Measurements from ENCODE around the gene NPHP4. TPM values are rescaled to one million over a fixed set of nuclear protein-coding genes. Genes with fewer than 3 reads are reported as not detected.
A peak's percentile ranks its signal among the peaks of the same experiment; 100 is the strongest.

The NPHP4 gene
- total and polyA plus RNA-seq, 5 donors, result 2.8 to 6.0 (median 5.1) TPM

GRCh38 chr1:5861871-5862825, 130.1 kb downstream of the NPHP4 start:
- intact Hi-C loops (cut with DNase I), result no loop called here
- WGBS, result 89% methylated on average over 27 of the region's 27 CpGs
- DNase-seq (peak in 2 of 3 donors; percentile 15 to 36), ATAC-seq (no peak)
- Histone ChIP-seq H3K27ac (ENCODE audit: low read length) (no peak overlapping the region), H3K4me3 (ENCODE audit: low read length) (no peak overlapping the region), H3K9me3 (ENCODE audit: control insufficient read depth, low read length) (no peaks in the 10 kb centered on the region), H3K4me1 (ENCODE audit: control insufficient read depth, insufficient read depth, low read length) (no peaks in the 10 kb centered on the region), H3K27me3 (ENCODE audit: control insufficient read depth, insufficient read depth) (no peaks in the 10 kb centered on the region)

GRCh38 chr1:5860277-5860676, 131.9 kb downstream of the NPHP4 start:
- no peak overlapping the region for H3K4me3 ChIP-seq (ENCODE audit: low read length)
- no peaks in the 10 kb centered on the region for H3K27me3 ChIP-seq (ENCODE audit: control insufficient read depth, insufficient read depth)
- intact Hi-C loops (cut with DNase I), result no loop called here
- no peak for ATAC-seq
- H3K4me1 ChIP-seq (ENCODE audit: control insufficient read depth, insufficient read depth, low read length), result no peaks in the 10 kb centered on the region
- DNase-seq, result peak in 1 of 3 donors; percentile 7
- WGBS, result 89% methylated on average over 19 of the region's 19 CpGs
- H3K27ac ChIP-seq (ENCODE audit: low read length), result no peak overlapping the region
- H3K9me3 ChIP-seq (ENCODE audit: control insufficient read depth, low read length), result no peaks in the 10 kb centered on the region

- Histone ChIP-seq H3K27me3 (ENCODE audit: control insufficient read depth, insufficient read depth) (no peaks in the 10 kb centered on the region), H3K4me1 (ENCODE audit: control insufficient read depth, insufficient read depth, low read length) (no peaks in the 10 kb centered on the region), H3K9me3 (ENCODE audit: control insufficient read depth, low read length) (no peaks in the 10 kb centered on the region), H3K27ac (ENCODE audit: low read length) (no peak overlapping the region), H3K4me3 (ENCODE audit: low read length) (no peak overlapping the region)
- ATAC-seq (no peak), DNase-seq (peak in 1 of 3 donors; percentile 28)
- WGBS, result 93% methylated on average over 16 of the region's 16 CpGs
- intact Hi-C loops (cut with DNase I), result no loop called here
These were observed 132.5 kb downstream of the NPHP4 start for GRCh38 chr1:5859766-5860165.

- intact Hi-C loops (cut with DNase I), result no loop called here
- H3K4me3 ChIP-seq (ENCODE audit: low read length), result no peak overlapping the region
- H3K27ac ChIP-seq (ENCODE audit: low read length), result no peak overlapping the region
- H3K9me3 ChIP-seq (ENCODE audit: control insufficient read depth, low read length), result no peaks in the 10 kb centered on the region
- DNase-seq (peak in 1 of 3 donors; percentile 32), ATAC-seq (no peak)
- 81% methylated on average over 25 of the region's 25 CpGs for whole genome bisulfite sequencing
- H3K27me3 ChIP-seq (ENCODE audit: control insufficient read depth, insufficient read depth), result no peaks in the 10 kb centered on the region
- H3K4me1 ChIP-seq (ENCODE audit: control insufficient read depth, insufficient read depth, low read length), result no peaks in the 10 kb centered on the region
These were observed 133.3 kb downstream of the NPHP4 start for GRCh38 chr1:5858844-5859407.

GRCh38 chr1:5858246-5858645, 134.0 kb downstream of the NPHP4 start:
- WGBS, result 93% methylated on average over 19 of the region's 19 CpGs
- intact Hi-C loops (cut with DNase I), result no loop called here
- no peaks in the 10 kb centered on the region for H3K27me3 ChIP-seq (ENCODE audit: control insufficient read depth, insufficient read depth)

GRCh38 chr1:5857508-5858090, 134.6 kb downstream of the NPHP4 start:
- intact Hi-C loops (cut with DNase I), result no loop called here
- no peaks in the 10 kb centered on the region for H3K4me1 ChIP-seq (ENCODE audit: control insufficient read depth, insufficient read depth, low read length)
- H3K27ac ChIP-seq (ENCODE audit: low read length), result no peak overlapping the region
- ATAC-seq, result no peak
- no peaks in the 10 kb centered on the region for H3K9me3 ChIP-seq (ENCODE audit: control insufficient read depth, low read length)
- 59% methylated on average over 16 of the region's 16 CpGs for WGBS
- H3K4me3 ChIP-seq (ENCODE audit: low read length), result no peak overlapping the region
- no peaks in the 10 kb centered on the region for H3K27me3 ChIP-seq (ENCODE audit: control insufficient read depth, insufficient read depth)
- DNase-seq, result peak in 1 of 3 donors; percentile 28

More at GRCh38 chr1:5858246-5858645, 134.0 kb downstream of the NPHP4 start:
- no peaks in the 10 kb centered on the region for H3K9me3 ChIP-seq (ENCODE audit: control insufficient read depth, low read length)
- no peak overlapping the region for H3K27ac ChIP-seq (ENCODE audit: low read length)
- no peak for ATAC-seq
- peak in 1 of 3 donors; percentile 39 for DNase-seq
- H3K4me1 ChIP-seq (ENCODE audit: control insufficient read depth, insufficient read depth, low read length), result no peaks in the 10 kb centered on the region
- H3K4me3 ChIP-seq (ENCODE audit: low read length), result no peak overlapping the region

- H3K4me1 ChIP-seq (ENCODE audit: control insufficient read depth, insufficient read depth, low read length), result no peaks in the 10 kb centered on the region
- WGBS, result 92% methylated on average over 17 of the region's 17 CpGs
- H3K27ac ChIP-seq (ENCODE audit: low read length), result no peak overlapping the region
- DNase-seq (peak in 1 of 3 donors; percentile 39), ATAC-seq (no peak)
- intact Hi-C loops (cut with DNase I), result no loop called here
- no peaks in the 10 kb centered on the region for H3K27me3 ChIP-seq (ENCODE audit: control insufficient read depth, insufficient read depth)
- no peaks in the 10 kb centered on the region for H3K9me3 ChIP-seq (ENCODE audit: control insufficient read depth, low read length)
- H3K4me3 ChIP-seq (ENCODE audit: low read length), result no peak overlapping the region
These were observed 135.2 kb downstream of the NPHP4 start for GRCh38 chr1:5857011-5857410.

- H3K27me3 ChIP-seq (ENCODE audit: control insufficient read depth, insufficient read depth), result no peaks in the 10 kb centered on the region
- no peaks in the 10 kb centered on the region for H3K4me1 ChIP-seq (ENCODE audit: control insufficient read depth, insufficient read depth, low read length)
- 76% methylated on average over 16 of the region's 16 CpGs for WGBS
- H3K4me3 ChIP-seq (ENCODE audit: low read length), result no peak overlapping the region
- DNase-seq (peak in 1 of 3 donors; percentile 3), ATAC-seq (no peak)
- no peaks in the 10 kb centered on the region for H3K9me3 ChIP-seq (ENCODE audit: control insufficient read depth, low read length)
- intact Hi-C loops (cut with DNase I), result no loop called here
- no peak overlapping the region for H3K27ac ChIP-seq (ENCODE audit: low read length)
These were observed 135.9 kb downstream of the NPHP4 start for GRCh38 chr1:5856246-5856815.

- Histone ChIP-seq H3K27ac (ENCODE audit: low read length) (no peak overlapping the region), H3K9me3 (ENCODE audit: control insufficient read depth, low read length) (no peaks in the 10 kb centered on the region), H3K27me3 (ENCODE audit: control insufficient read depth, insufficient read depth) (no peaks in the 10 kb centered on the region), H3K4me3 (ENCODE audit: low read length) (no peak overlapping the region), H3K4me1 (ENCODE audit: control insufficient read depth, insufficient read depth, low read length) (no peaks in the 10 kb centered on the region)
- no peak for ATAC-seq
- intact Hi-C loops (cut with DNase I), result no loop called here
- 90% methylated on average over 20 of the region's 20 CpGs for WGBS
- peak in 1 of 3 donors; percentile 36 for DNase-seq
These were observed 136.9 kb downstream of the NPHP4 start for GRCh38 chr1:5855196-5855897.

GRCh38 chr1:5854754-5855153, 137.5 kb downstream of the NPHP4 start:
- H3K4me1 ChIP-seq (ENCODE audit: control insufficient read depth, insufficient read depth, low read length), result no peaks in the 10 kb centered on the region
- WGBS, result 94% methylated on average over 3 of the region's 3 CpGs
- intact Hi-C loops (cut with DNase I), result no loop called here
- no peak overlapping the region for H3K27ac ChIP-seq (ENCODE audit: low read length)
- DNase-seq, result no peak
- ATAC-seq, result no peak
- H3K27me3 ChIP-seq (ENCODE audit: control insufficient read depth, insufficient read depth), result no peaks in the 10 kb centered on the region
- H3K9me3 ChIP-seq (ENCODE audit: control insufficient read depth, low read length), result no peaks in the 10 kb centered on the region
- no peak overlapping the region for H3K4me3 ChIP-seq (ENCODE audit: low read length)
